ENCODE data around the gene FOXP3.

FOXP3 gene

GRCh38 chrX:49233176-49233575 lies 31.3 kb downstream of the FOXP3 start, which contains the start of gene CACNA1F:
Gene CACNA1F, minus strand, starts transcription at chrX:49233340. Its CDS starts 31 bp downstream, at chrX:49233309.
- peaks cover 0 to 9% of the 10 kb centered on the region in 2 donors for H3K27me3 ChIP-seq (ENCODE audit: control insufficient read depth in 1 of 2, insufficient read depth in 2 of 2, low read length in 2 of 2)
- H3K9ac ChIP-seq (ENCODE audit: low read length in 2 of 2), result no peak within 1 kb of the TSS
- no peaks in the 10 kb centered on the region for H3K36me3 ChIP-seq (ENCODE audit: control insufficient read depth in 2 of 2, insufficient read depth in 2 of 2, low read length in 2 of 2)
- no peak within 1 kb of the TSS for H3K27ac ChIP-seq (ENCODE audit: low read length)
- peaks cover 8% of the 10 kb centered on the region for H3K4me1 ChIP-seq (ENCODE audit: control insufficient read depth, insufficient read depth, low read length)
- H3K9me3 ChIP-seq (ENCODE audit: control insufficient read depth in 2 of 2, low read length in 2 of 2), result no peaks in the 10 kb centered on the region
- no peak within 1 kb of the TSS for H3K4me3 ChIP-seq (ENCODE audit: low read length in 2 of 2)

- Histone ChIP-seq H3K36me3 (ENCODE audit: control insufficient read depth in 2 of 2, insufficient read depth in 2 of 2, low read length in 2 of 2) (no peaks in the 10 kb centered on the region), H3K9ac (ENCODE audit: low read length in 2 of 2) (no peak overlapping the region), H3K27me3 (ENCODE audit: control insufficient read depth in 1 of 2, insufficient read depth in 2 of 2, low read length in 2 of 2) (peaks cover 0 to 11% of the 10 kb centered on the region in 2 donors), H3K4me3 (ENCODE audit: low read length in 2 of 2) (no peak overlapping the region), H3K27ac (ENCODE audit: low read length) (no peak overlapping the region), H3K4me1 (ENCODE audit: control insufficient read depth, insufficient read depth, low read length) (peaks cover 8% of the 10 kb centered on the region), H3K9me3 (ENCODE audit: control insufficient read depth in 2 of 2, low read length in 2 of 2) (no peaks in the 10 kb centered on the region)
These were observed 32.0 kb downstream of the FOXP3 start for GRCh38 chrX:49232525-49232924.

- no peak overlapping the region for H3K27ac ChIP-seq (ENCODE audit: low read length)
- no peak overlapping the region for H3K4me3 ChIP-seq (ENCODE audit: low read length in 2 of 2)
- H3K36me3 ChIP-seq (ENCODE audit: control insufficient read depth in 2 of 2, insufficient read depth in 2 of 2, low read length in 2 of 2), result no peaks in the 10 kb centered on the region
- no peak overlapping the region for H3K9ac ChIP-seq (ENCODE audit: low read length in 2 of 2)
- H3K4me1 ChIP-seq (ENCODE audit: control insufficient read depth, insufficient read depth, low read length), result peaks cover 5% of the 10 kb centered on the region
- no peaks in the 10 kb centered on the region for H3K9me3 ChIP-seq (ENCODE audit: control insufficient read depth in 2 of 2, low read length in 2 of 2)
- H3K27me3 ChIP-seq (ENCODE audit: control insufficient read depth in 1 of 2, insufficient read depth in 2 of 2, low read length in 2 of 2), result peaks cover 0 to 11% of the 10 kb centered on the region in 2 donors
These were observed 33.0 kb downstream of the FOXP3 start for GRCh38 chrX:49231333-49232000.

- Histone ChIP-seq H3K9me3 (ENCODE audit: control insufficient read depth in 2 of 2, low read length in 2 of 2) (no peaks in the 10 kb centered on the region), H3K27ac (ENCODE audit: low read length) (no peak overlapping the region), H3K36me3 (ENCODE audit: control insufficient read depth in 2 of 2, insufficient read depth in 2 of 2, low read length in 2 of 2) (no peaks in the 10 kb centered on the region), H3K4me1 (ENCODE audit: control insufficient read depth, insufficient read depth, low read length) (peaks cover 3% of the 10 kb centered on the region), H3K4me3 (ENCODE audit: low read length in 2 of 2) (peak overlapping the region; percentile 31 to 35), H3K9ac (ENCODE audit: low read length in 2 of 2) (no peak overlapping the region), H3K27me3 (ENCODE audit: control insufficient read depth in 1 of 2, insufficient read depth in 2 of 2, low read length in 2 of 2) (peaks cover 0 to 11% of the 10 kb centered on the region in 2 donors)
These were observed 33.8 kb downstream of the FOXP3 start for GRCh38 chrX:49230500-49231232.

GRCh38 chrX:49228185-49228584 lies 36.3 kb downstream of the FOXP3 start:
- no peak overlapping the region for H3K4me3 ChIP-seq (ENCODE audit: low read length in 2 of 2)
- no peak overlapping the region for H3K9ac ChIP-seq (ENCODE audit: low read length in 2 of 2)
- peaks cover 0 to 19% of the 10 kb centered on the region in 2 donors for H3K27me3 ChIP-seq (ENCODE audit: control insufficient read depth in 1 of 2, insufficient read depth in 2 of 2, low read length in 2 of 2)
- no peak overlapping the region for H3K27ac ChIP-seq (ENCODE audit: low read length)
- peaks cover 3% of the 10 kb centered on the region for H3K4me1 ChIP-seq (ENCODE audit: control insufficient read depth, insufficient read depth, low read length)
- no peaks in the 10 kb centered on the region for H3K36me3 ChIP-seq (ENCODE audit: control insufficient read depth in 2 of 2, insufficient read depth in 2 of 2, low read length in 2 of 2)
- peaks cover 0 to 2% of the 10 kb centered on the region in 2 donors for H3K9me3 ChIP-seq (ENCODE audit: control insufficient read depth in 2 of 2, low read length in 2 of 2)

- peaks cover 0 to 2% of the 10 kb centered on the region in 2 donors for H3K9me3 ChIP-seq (ENCODE audit: control insufficient read depth in 2 of 2, low read length in 2 of 2)
- no peaks in the 10 kb centered on the region for H3K36me3 ChIP-seq (ENCODE audit: control insufficient read depth in 2 of 2, insufficient read depth in 2 of 2, low read length in 2 of 2)
- peaks cover 0 to 22% of the 10 kb centered on the region in 2 donors for H3K27me3 ChIP-seq (ENCODE audit: control insufficient read depth in 1 of 2, insufficient read depth in 2 of 2, low read length in 2 of 2)
- H3K4me3 ChIP-seq (ENCODE audit: low read length in 2 of 2), result no peak overlapping the region
- no peak overlapping the region for H3K27ac ChIP-seq (ENCODE audit: low read length)
- peaks cover 3% of the 10 kb centered on the region for H3K4me1 ChIP-seq (ENCODE audit: control insufficient read depth, insufficient read depth, low read length)
- no peak overlapping the region for H3K9ac ChIP-seq (ENCODE audit: low read length in 2 of 2)
These were observed 36.8 kb downstream of the FOXP3 start for GRCh38 chrX:49227726-49228125.

GRCh38 chrX:49226946-49227345 lies 37.6 kb downstream of the FOXP3 start:
- Histone ChIP-seq H3K27me3 (ENCODE audit: control insufficient read depth in 1 of 2, insufficient read depth in 2 of 2, low read length in 2 of 2) (peaks cover 0 to 24% of the 10 kb centered on the region in 2 donors), H3K9ac (ENCODE audit: low read length in 2 of 2) (no peak overlapping the region), H3K27ac (ENCODE audit: low read length) (no peak overlapping the region), H3K4me1 (ENCODE audit: control insufficient read depth, insufficient read depth, low read length) (peaks cover 3% of the 10 kb centered on the region), H3K36me3 (ENCODE audit: control insufficient read depth in 2 of 2, insufficient read depth in 2 of 2, low read length in 2 of 2) (no peaks in the 10 kb centered on the region), H3K4me3 (ENCODE audit: low read length in 2 of 2) (no peak overlapping the region), H3K9me3 (ENCODE audit: control insufficient read depth in 2 of 2, low read length in 2 of 2) (peaks cover 0 to 2% of the 10 kb centered on the region in 2 donors)

GRCh38 chrX:49225858-49226257 lies 38.7 kb downstream of the FOXP3 start:
- Histone ChIP-seq H3K9me3 (ENCODE audit: control insufficient read depth in 2 of 2, low read length in 2 of 2) (peaks cover 0 to 2% of the 10 kb centered on the region in 2 donors), H3K36me3 (ENCODE audit: control insufficient read depth in 2 of 2, insufficient read depth in 2 of 2, low read length in 2 of 2) (no peaks in the 10 kb centered on the region), H3K27ac (ENCODE audit: low read length) (no peak overlapping the region), H3K4me1 (ENCODE audit: control insufficient read depth, insufficient read depth, low read length) (peaks cover 3% of the 10 kb centered on the region), H3K9ac (ENCODE audit: low read length in 2 of 2) (no peak overlapping the region), H3K4me3 (ENCODE audit: low read length in 2 of 2) (no peak overlapping the region), H3K27me3 (ENCODE audit: control insufficient read depth in 1 of 2, insufficient read depth in 2 of 2, low read length in 2 of 2) (peaks cover 0 to 18% of the 10 kb centered on the region in 2 donors)

- no peak overlapping the region for H3K4me3 ChIP-seq (ENCODE audit: low read length in 2 of 2)
- H3K9ac ChIP-seq (ENCODE audit: low read length in 2 of 2), result no peak overlapping the region
These were observed 42.6 kb downstream of the FOXP3 start for GRCh38 chrX:49221868-49222267.

GRCh38 chrX:49220100-49220499 lies 44.4 kb downstream of the FOXP3 start:
- Histone ChIP-seq H3K27me3 (ENCODE audit: control insufficient read depth in 1 of 2, insufficient read depth in 2 of 2, low read length in 2 of 2) (peaks cover 0 to 26% of the 10 kb centered on the region in 2 donors), H3K4me3 (ENCODE audit: low read length in 2 of 2) (no peak overlapping the region), H3K9ac (ENCODE audit: low read length in 2 of 2) (no peak overlapping the region), H3K4me1 (ENCODE audit: control insufficient read depth, insufficient read depth, low read length) (no peaks in the 10 kb centered on the region), H3K36me3 (ENCODE audit: control insufficient read depth in 2 of 2, insufficient read depth in 2 of 2, low read length in 2 of 2) (no peaks in the 10 kb centered on the region), H3K9me3 (ENCODE audit: control insufficient read depth in 2 of 2, low read length in 2 of 2) (peaks cover 0 to 2% of the 10 kb centered on the region in 2 donors), H3K27ac (ENCODE audit: low read length) (no peak overlapping the region)

More at GRCh38 chrX:49221868-49222267, 42.6 kb downstream of the FOXP3 start:
- H3K4me1 ChIP-seq (ENCODE audit: control insufficient read depth, insufficient read depth, low read length), result no peaks in the 10 kb centered on the region
- no peaks in the 10 kb centered on the region for H3K36me3 ChIP-seq (ENCODE audit: control insufficient read depth in 2 of 2, insufficient read depth in 2 of 2, low read length in 2 of 2)
- H3K9me3 ChIP-seq (ENCODE audit: control insufficient read depth in 2 of 2, low read length in 2 of 2), result peaks cover 0 to 2% of the 10 kb centered on the region in 2 donors
- H3K27ac ChIP-seq (ENCODE audit: low read length), result no peak overlapping the region
- H3K27me3 ChIP-seq (ENCODE audit: control insufficient read depth in 1 of 2, insufficient read depth in 2 of 2, low read length in 2 of 2), result peaks cover 0 to 23% of the 10 kb centered on the region in 2 donors

Data from stomach smooth muscle (tissue), 2 donors.